ENCODE measurements around the gene ACOT12. TPM values are rescaled to one million over a fixed set of nuclear protein-coding genes. Genes with fewer than 3 reads are reported as not detected.

Gene ACOT12
- polyA plus RNA-seq, 3 donors = not detected

- Mint-ChIP-seq H3K36me3 (peaks cover 0 to 3% of the 10 kb centered on the region in 2 donors), H3K27ac (no peak overlapping the region), H3K4me1 (peaks cover 13% of the 10 kb centered on the region), H3K9me3 (peaks cover 4 to 18% (median 13%) of the 10 kb centered on the region in 7 donors), H3K27me3 (ENCODE audit: low read depth in 3 of 3) (peaks cover 37 to 58% (median 42%) of the 10 kb centered on the region in 3 donors), H3K4me3 (peak overlapping the region in 1 of 2 donors; percentile 55)
- TF ChIP-seq CTCF (IDR thresholded peaks at IDR 0.05) = no peak
- DNase-seq = no peak
- Histone ChIP-seq H3K4me2 (replicated peaks; ENCODE audit: extremely low read depth, low read length, poor library complexity, severe bottlenecking) (no peak overlapping the region), H3K27ac (ENCODE audit: low read depth in 1 of 2, low read length in 2 of 2) (no peak overlapping the region), H4K20me1 (ENCODE audit: insufficient read depth, low read length) (no peaks in the 10 kb centered on the region), H3K79me2 (ENCODE audit: insufficient read depth, low read length) (no peaks in the 10 kb centered on the region), H3K36me3 (replicated peaks in 1 of 2; ENCODE audit: control insufficient read depth in 1 of 2, insufficient read depth in 2 of 2, low read length in 2 of 2) (no peaks in the 10 kb centered on the region), H3K9ac (ENCODE audit: insufficient read depth, low read length, poor library complexity, severe bottlenecking) (no peak overlapping the region), H2AFZ (ENCODE audit: insufficient read depth, low read depth, low read length, poor library complexity, severe bottlenecking) (no peak overlapping the region), H3K27me3 (ENCODE audit: control insufficient read depth in 2 of 2, insufficient read depth in 2 of 2, low read length in 2 of 2) (peaks cover 44 to 65% of the 10 kb centered on the region in 2 donors), H3K4me1 (ENCODE audit: control insufficient read depth in 1 of 2, insufficient read depth in 2 of 2, low read length in 2 of 2) (peaks cover 5 to 9% of the 10 kb centered on the region in 2 donors), H3K9me3 (replicated peaks in 1 of 2; ENCODE audit: control insufficient read depth in 1 of 2, insufficient read depth in 1 of 2, low read length in 2 of 2) (peaks cover 7 to 8% of the 10 kb centered on the region in 2 donors), H3K4me3 (replicated peaks in 1 of 3; ENCODE audit: low read depth in 2 of 3, low read length in 3 of 3) (no peak overlapping the region)
- intact Hi-C loops (cut with micrococcal nuclease) = no loop called here
- 100% methylated on average over 1 of the region's 3 CpGs for WGBS (ENCODE audit: insufficient coverage)
These were observed 1.3 kb upstream of the ACOT12 start for GRCh38 chr5:81395262-81395661.

- peaks cover 6 to 18% (median 13%) of the 10 kb centered on the region in 7 donors for H3K9me3 Mint-ChIP-seq
- peaks cover 10% of the 10 kb centered on the region for H3K4me1 Mint-ChIP-seq
- intact Hi-C loops (cut with micrococcal nuclease) = no loop called here
- no peak overlapping the region for H3K27ac Mint-ChIP-seq
- peaks cover 37 to 55% (median 42%) of the 10 kb centered on the region in 3 donors for H3K27me3 Mint-ChIP-seq (ENCODE audit: low read depth in 3 of 3)
- Histone ChIP-seq H3K4me1 (ENCODE audit: control insufficient read depth in 1 of 2, insufficient read depth in 2 of 2, low read length in 2 of 2) (peaks cover 5 to 9% of the 10 kb centered on the region in 2 donors), H3K4me2 (replicated peaks; ENCODE audit: extremely low read depth, low read length, poor library complexity, severe bottlenecking) (peak overlapping the region; percentile 52), H3K27me3 (ENCODE audit: control insufficient read depth in 2 of 2, insufficient read depth in 2 of 2, low read length in 2 of 2) (peaks cover 44 to 65% of the 10 kb centered on the region in 2 donors), H3K4me3 (replicated peaks in 1 of 3; ENCODE audit: low read depth in 2 of 3, low read length in 3 of 3) (peak overlapping the region in 1 of 3 experiments; percentile 39), H3K9ac (ENCODE audit: insufficient read depth, low read length, poor library complexity, severe bottlenecking) (no peak overlapping the region), H3K79me2 (ENCODE audit: insufficient read depth, low read length) (no peaks in the 10 kb centered on the region), H3K9me3 (replicated peaks in 1 of 2; ENCODE audit: control insufficient read depth in 1 of 2, insufficient read depth in 1 of 2, low read length in 2 of 2) (peaks cover 7 to 8% of the 10 kb centered on the region in 2 donors), H3K36me3 (replicated peaks in 1 of 2; ENCODE audit: control insufficient read depth in 1 of 2, insufficient read depth in 2 of 2, low read length in 2 of 2) (no peaks in the 10 kb centered on the region), H2AFZ (ENCODE audit: insufficient read depth, low read depth, low read length, poor library complexity, severe bottlenecking) (no peak overlapping the region), H4K20me1 (ENCODE audit: insufficient read depth, low read length) (no peaks in the 10 kb centered on the region), H3K27ac (ENCODE audit: low read depth in 1 of 2, low read length in 2 of 2) (no peak overlapping the region)
- no peak for DNase-seq
- no peak for TF ChIP-seq CTCF (IDR thresholded peaks at IDR 0.05)
- WGBS (ENCODE audit: insufficient coverage) = 80% methylated on average over 1 of the region's 10 CpGs
- H3K36me3 Mint-ChIP-seq = peaks cover 0 to 3% of the 10 kb centered on the region in 2 donors
- peak overlapping the region; percentile 64 to 85 for H3K4me3 Mint-ChIP-seq
These were observed 528 bp downstream of the ACOT12 start for GRCh38 chr5:81393430-81393782.
